ENCODE measurements around the gene ATP23.
A peak's percentile ranks its signal among the peaks of the same experiment; 100 is the strongest.

The ATP23 gene

GRCh38 chr12:57909056-57909455, 32.3 kb upstream of the ATP23 start:
- no peak for DNase-seq

GRCh38 chr12:57909611-57910010, 31.8 kb upstream of the ATP23 start:
- no peak for DNase-seq

GRCh38 chr12:57918147-57918546, 23.2 kb upstream of the ATP23 start:
- DNase-seq, result no peak

- DNase-seq, result no peak
Measured at GRCh38 chr12:57927086-57927485, 14.3 kb upstream of the ATP23 start.

- DNase-seq, result no peak
Measured at GRCh38 chr12:57929092-57929830, 12.1 kb upstream of the ATP23 start.

- DNase-seq, result no peak
Measured at GRCh38 chr12:57934819-57935218, 6.5 kb upstream of the ATP23 start.

GRCh38 chr12:57935331-57935730, 6.0 kb upstream of the ATP23 start:
- DNase-seq, result no peak

GRCh38 chr12:57935839-57936512, 5.4 kb upstream of the ATP23 start:
- DNase-seq, result peak; percentile 85

- no peak for DNase-seq
Measured at GRCh38 chr12:57936513-57936883, 4.9 kb upstream of the ATP23 start.

GRCh38 chr12:57939291-57939690, 2.1 kb upstream of the ATP23 start:
- DNase-seq, result peak; percentile 22

GRCh38 chr12:57940052-57940914, 1.1 kb upstream of the ATP23 start:
- no peak for DNase-seq

GRCh38 chr12:57940915-57941164, 527 bp upstream of the ATP23 start:
- DNase-seq, result no peak

- DNase-seq, result no peak
Measured at GRCh38 chr12:57943438-57944080, 2.2 kb downstream of the ATP23 start.

GRCh38 chr12:57944313-57945023, 3.1 kb downstream of the ATP23 start:
- DNase-seq, result no peak

GRCh38 chr12:57952766-57953165, 11.4 kb downstream of the ATP23 start:
- DNase-seq, result no peak

GRCh38 chr12:57954768-57955167, 13.4 kb downstream of the ATP23 start:
- no peak for DNase-seq

GRCh38 chr12:57958061-57958657, 16.8 kb downstream of the ATP23 start:
- no peak for DNase-seq

- no peak for DNase-seq
Measured at GRCh38 chr12:57964421-57964820, 23.1 kb downstream of the ATP23 start.

- DNase-seq, result no peak
Measured at GRCh38 chr12:57965766-57966165, 24.4 kb downstream of the ATP23 start.

- DNase-seq, result no peak
Measured at GRCh38 chr12:57966536-57966935, 25.2 kb downstream of the ATP23 start.

GRCh38 chr12:57983146-57983857, 41.9 kb downstream of the ATP23 start:
- no peak for DNase-seq
